Adipocyte (in vitro differentiated cells): ENCODE data around the gene RASSF5.

ENCODE experiments used
- DNase-seq: peaks from one replicate; pipeline ENCODE4 v3.0.0-alpha.2; 2015; ENCODE audit warnings: low read depth
- H3K27me3 ChIP-seq: replicated peaks from 2 replicates; pipeline ENCODE4 v1.7.0; 2013; ENCODE audit warnings: mild to moderate bottlenecking, low read length, moderate library complexity; ENCODE audit not compliant: control insufficient read depth, insufficient read depth
- H3K36me3 ChIP-seq: 2 replicates; pipeline ENCODE4 v1.7.0; 2013; ENCODE audit warnings: low read length, mild to moderate bottlenecking, moderate library complexity; ENCODE audit not compliant: control insufficient read depth, insufficient read depth, severe bottlenecking
- H3K4me1 ChIP-seq: 2 replicates; pipeline ENCODE4 v1.7.0; 2013; ENCODE audit warnings: mild to moderate bottlenecking, low read length, moderate library complexity; ENCODE audit not compliant: control insufficient read depth, insufficient read depth
- H3K4me3 ChIP-seq: 2 replicates; pipeline ENCODE4 v1.7.0; 2013; ENCODE audit warnings: mild to moderate bottlenecking, low read length, moderate library complexity
- H3K9ac ChIP-seq: 2 replicates; pipeline ENCODE4 v1.7.0; 2013; ENCODE audit warnings: mild to moderate bottlenecking, low read length, moderate library complexity
- H3K9me3 ChIP-seq: 2 replicates; pipeline ENCODE4 v1.7.0; 2013; ENCODE audit warnings: mild to moderate bottlenecking, low read length, moderate library complexity; ENCODE audit not compliant: control insufficient read depth

The RASSF5 gene

DNA sequence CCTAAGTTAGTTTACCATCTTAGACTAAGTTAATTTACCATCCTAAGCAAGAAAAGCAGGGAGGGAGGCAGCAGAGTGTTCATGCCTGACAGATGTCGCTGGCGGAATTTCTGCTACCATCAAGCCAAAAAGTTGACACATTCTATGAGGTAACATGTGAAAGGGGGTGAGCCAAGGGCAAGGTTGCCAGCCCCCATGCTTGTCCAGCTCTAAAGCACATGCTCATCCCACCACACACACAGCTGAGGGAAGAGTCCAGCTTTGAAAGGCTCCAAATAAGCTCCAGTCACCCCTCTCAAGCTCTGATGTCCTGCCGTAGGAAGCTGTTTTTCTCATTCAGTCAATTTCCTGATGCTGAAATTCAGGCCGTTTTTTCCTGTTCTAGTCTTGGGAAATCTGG lies 58.7 kb downstream of the RASSF5 start:
- H3K36me3 ChIP-seq = no peaks in the 10 kb centered on the region
- DNase-seq = no peak
- H3K4me3 ChIP-seq = no peak overlapping the region

DNA sequence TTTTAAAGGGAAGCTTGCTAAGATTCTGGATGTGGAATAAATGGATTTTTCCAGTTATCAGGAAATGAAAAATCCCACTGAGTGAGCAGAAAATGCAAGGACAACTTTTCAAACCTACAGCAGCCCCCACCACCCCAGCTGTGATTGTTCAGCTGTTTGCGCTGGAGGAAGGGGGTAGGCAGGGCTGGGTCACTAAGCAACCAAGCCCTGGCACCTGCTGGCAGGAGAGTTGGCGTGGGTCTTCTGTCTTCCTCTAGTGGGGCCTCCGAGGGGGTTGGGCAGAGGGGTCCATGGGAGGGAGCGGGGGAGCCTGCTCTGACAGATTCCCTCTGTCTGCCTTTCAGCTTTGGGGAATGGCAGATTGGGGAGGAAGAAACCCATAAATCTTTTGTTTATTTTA lies 59.7 kb downstream of the RASSF5 start:
- Histone ChIP-seq H3K4me3 (no peak overlapping the region), H3K27me3 (no peaks in the 10 kb centered on the region), H3K36me3 (no peaks in the 10 kb centered on the region), H3K4me1 (no peaks in the 10 kb centered on the region), H3K9ac (no peak overlapping the region), H3K9me3 (no peaks in the 10 kb centered on the region)
- DNase-seq = no peak

More for the DNA sequence above, 58.7 kb downstream of the RASSF5 start:
- Histone ChIP-seq H3K4me1 (no peaks in the 10 kb centered on the region), H3K27me3 (no peaks in the 10 kb centered on the region), H3K9me3 (no peaks in the 10 kb centered on the region), H3K9ac (no peak overlapping the region)

DNA sequence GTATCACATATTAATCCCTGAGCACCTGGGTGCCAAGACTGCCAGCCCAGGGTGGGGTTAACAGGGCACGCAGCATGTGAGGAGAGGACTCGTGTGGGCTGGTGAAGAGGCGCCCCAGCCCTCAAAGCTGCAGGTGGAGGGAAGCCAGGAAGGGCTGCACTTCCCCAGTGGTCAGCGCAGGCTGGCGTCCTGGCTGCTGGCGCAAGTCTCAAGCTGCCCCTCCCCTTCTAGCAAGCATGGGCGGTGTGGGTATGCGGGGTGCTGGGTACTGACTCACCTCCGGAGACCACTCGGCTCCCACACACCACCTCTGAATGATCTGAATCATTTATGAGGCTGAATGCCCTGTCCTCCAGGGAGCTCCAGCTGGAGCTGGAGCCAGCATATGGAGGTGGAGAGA lies 60.9 kb downstream of the RASSF5 start:
- H3K36me3 ChIP-seq = no peaks in the 10 kb centered on the region
- no peak for DNase-seq
- no peak overlapping the region for H3K9ac ChIP-seq
- H3K9me3 ChIP-seq = no peaks in the 10 kb centered on the region
- H3K27me3 ChIP-seq = no peaks in the 10 kb centered on the region
- H3K4me3 ChIP-seq = no peak overlapping the region
- no peaks in the 10 kb centered on the region for H3K4me1 ChIP-seq

DNA sequence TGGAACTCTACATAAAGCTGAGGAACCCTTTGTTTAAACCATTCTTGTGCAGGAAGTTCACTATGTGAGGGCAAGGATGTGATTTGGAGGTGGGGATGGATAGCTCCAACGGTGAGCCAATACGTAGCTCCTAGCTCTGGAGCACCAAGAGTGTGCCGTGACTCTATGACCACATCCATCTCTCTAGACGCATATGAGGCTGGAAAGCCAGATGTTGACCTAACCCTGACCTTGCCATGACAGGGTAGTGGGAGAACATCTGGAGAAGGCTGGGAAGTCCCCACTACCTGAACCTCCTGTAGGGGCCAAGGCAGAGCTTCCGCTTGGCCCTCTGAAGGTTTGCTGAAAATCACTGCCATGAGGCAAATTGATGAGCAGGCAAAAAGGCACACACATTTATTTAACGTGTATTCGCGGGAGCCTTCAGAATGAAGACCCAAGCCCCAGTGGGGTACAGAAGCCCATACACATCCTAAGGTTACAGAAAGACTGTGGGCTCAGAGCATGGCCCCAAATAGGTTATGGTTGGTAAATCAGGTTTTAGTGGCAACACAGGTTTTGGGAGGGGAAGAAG lies 61.5 kb downstream of the RASSF5 start:
- Histone ChIP-seq H3K27me3 (no peaks in the 10 kb centered on the region), H3K9me3 (no peaks in the 10 kb centered on the region), H3K36me3 (no peaks in the 10 kb centered on the region), H3K4me3 (no peak overlapping the region), H3K4me1 (no peaks in the 10 kb centered on the region), H3K9ac (no peak overlapping the region)
- DNase-seq = no peak

DNA sequence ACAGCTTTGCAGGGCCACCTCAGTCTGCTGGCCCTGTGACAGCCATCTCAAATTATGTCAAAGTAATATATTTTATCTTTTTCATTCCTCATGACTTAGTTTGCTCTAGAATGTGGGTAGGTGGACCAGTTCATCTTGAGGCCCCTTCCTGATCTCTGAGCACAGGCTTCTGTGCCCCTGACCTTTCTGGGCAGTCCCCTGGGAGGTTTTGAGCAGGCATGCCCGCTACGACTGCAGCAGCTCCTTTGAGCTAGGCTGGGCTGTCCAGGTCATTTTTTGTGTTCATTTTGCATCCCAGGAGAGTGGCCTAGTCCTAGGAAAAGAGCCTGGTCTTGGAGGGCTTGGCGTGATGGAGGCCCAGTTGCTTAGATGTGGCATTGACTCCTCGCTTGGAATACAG lies 62.2 kb downstream of the RASSF5 start:
- Histone ChIP-seq H3K9me3 (no peaks in the 10 kb centered on the region), H3K4me1 (no peaks in the 10 kb centered on the region), H3K36me3 (no peaks in the 10 kb centered on the region), H3K27me3 (no peaks in the 10 kb centered on the region), H3K4me3 (no peak overlapping the region), H3K9ac (no peak overlapping the region)
- no peak for DNase-seq

DNA sequence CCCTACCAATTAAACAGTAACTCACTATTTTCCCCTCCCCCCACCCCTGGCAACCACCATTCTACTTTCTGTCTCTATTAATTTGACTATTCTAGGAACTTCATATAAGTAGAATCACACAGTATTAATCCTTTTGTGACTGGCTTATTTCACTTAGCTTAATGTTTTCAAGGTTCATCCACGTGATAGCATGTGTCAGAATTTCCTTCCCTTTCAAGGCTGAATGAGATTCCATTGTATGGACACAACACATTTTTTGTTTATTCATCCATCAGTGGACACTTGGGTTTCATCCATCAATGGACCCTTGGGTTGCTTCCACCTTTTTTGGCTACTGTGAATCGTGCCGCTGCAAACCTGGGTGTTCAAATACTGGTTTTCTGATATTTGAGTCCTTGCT lies 63.2 kb downstream of the RASSF5 start:
- DNase-seq = no peak
- Histone ChIP-seq H3K9ac (no peak overlapping the region), H3K9me3 (no peaks in the 10 kb centered on the region), H3K4me1 (peaks cover 7% of the 10 kb centered on the region), H3K27me3 (no peaks in the 10 kb centered on the region), H3K36me3 (no peaks in the 10 kb centered on the region), H3K4me3 (no peak overlapping the region)

DNA sequence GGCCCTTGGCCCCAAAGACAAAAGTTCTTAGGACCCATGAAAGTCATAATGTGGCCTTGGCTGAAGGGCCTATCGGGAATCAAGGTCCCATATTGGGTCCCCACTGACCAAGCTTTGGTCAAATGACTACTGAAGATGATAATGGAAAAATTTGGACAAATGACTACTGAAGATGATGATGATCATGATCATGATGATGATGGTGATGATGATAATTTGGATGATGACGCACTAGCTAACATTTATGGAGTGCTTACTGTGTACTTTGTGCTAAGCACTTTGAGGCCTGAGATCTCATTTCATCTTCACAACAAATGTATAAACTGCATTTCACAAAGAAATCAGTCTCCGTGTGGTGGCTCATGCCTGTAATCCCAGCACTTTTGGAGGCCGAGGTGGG lies 65.5 kb downstream of the RASSF5 start:
- H3K4me3 ChIP-seq = no peak overlapping the region
- DNase-seq = no peak
- no peaks in the 10 kb centered on the region for H3K9me3 ChIP-seq
- peaks cover 27% of the 10 kb centered on the region for H3K4me1 ChIP-seq
- H3K9ac ChIP-seq = no peak overlapping the region
- H3K27me3 ChIP-seq = no peaks in the 10 kb centered on the region
- no peaks in the 10 kb centered on the region for H3K36me3 ChIP-seq

DNA sequence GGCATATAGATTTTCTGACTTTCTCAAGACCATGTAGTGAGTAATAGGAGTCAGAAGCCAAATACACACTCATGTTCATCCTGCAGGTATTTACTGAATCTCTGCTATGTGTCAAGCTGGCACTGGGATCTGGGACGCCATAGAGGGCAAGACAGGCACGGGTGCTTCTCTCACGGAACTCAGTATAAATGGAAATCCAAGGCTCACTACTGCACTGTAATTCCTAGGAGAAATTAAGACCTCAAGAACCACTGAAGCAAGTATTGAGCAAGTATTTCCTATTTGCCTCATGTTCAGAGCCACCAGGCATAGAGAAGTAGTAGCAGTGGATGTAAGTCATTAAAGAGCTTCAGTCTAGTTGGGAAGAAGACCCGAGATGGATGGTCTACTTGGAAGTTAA lies 66.0 kb downstream of the RASSF5 start:
- DNase-seq = no peak
- H3K36me3 ChIP-seq = no peaks in the 10 kb centered on the region
- H3K9me3 ChIP-seq = no peaks in the 10 kb centered on the region
- no peak overlapping the region for H3K9ac ChIP-seq
- no peak overlapping the region for H3K4me3 ChIP-seq
- H3K27me3 ChIP-seq = no peaks in the 10 kb centered on the region
- peaks cover 27% of the 10 kb centered on the region for H3K4me1 ChIP-seq

DNA sequence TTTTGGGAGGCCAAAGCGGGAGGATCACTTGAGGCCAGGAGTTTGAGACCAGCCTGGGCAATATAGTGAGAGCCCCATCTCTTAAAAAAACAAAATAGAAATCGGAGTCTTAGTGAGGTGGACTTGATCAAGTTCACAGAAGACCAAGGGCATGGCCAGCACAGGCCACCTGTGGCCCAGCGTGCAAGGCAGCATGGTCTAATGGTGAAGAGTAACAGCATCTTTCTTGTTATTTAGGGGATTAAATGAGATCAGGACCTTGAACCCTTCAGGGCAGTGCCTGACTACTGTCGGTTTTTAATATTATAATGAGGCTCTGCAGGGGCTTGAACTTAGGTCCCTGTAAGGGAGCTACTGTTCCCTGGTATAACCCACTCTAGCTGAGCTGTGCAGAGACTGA lies 66.4 kb downstream of the RASSF5 start:
- Histone ChIP-seq H3K9ac (no peak overlapping the region), H3K4me1 (peaks cover 27% of the 10 kb centered on the region), H3K4me3 (no peak overlapping the region), H3K27me3 (no peaks in the 10 kb centered on the region), H3K36me3 (no peaks in the 10 kb centered on the region), H3K9me3 (no peaks in the 10 kb centered on the region)
- DNase-seq = no peak

DNA sequence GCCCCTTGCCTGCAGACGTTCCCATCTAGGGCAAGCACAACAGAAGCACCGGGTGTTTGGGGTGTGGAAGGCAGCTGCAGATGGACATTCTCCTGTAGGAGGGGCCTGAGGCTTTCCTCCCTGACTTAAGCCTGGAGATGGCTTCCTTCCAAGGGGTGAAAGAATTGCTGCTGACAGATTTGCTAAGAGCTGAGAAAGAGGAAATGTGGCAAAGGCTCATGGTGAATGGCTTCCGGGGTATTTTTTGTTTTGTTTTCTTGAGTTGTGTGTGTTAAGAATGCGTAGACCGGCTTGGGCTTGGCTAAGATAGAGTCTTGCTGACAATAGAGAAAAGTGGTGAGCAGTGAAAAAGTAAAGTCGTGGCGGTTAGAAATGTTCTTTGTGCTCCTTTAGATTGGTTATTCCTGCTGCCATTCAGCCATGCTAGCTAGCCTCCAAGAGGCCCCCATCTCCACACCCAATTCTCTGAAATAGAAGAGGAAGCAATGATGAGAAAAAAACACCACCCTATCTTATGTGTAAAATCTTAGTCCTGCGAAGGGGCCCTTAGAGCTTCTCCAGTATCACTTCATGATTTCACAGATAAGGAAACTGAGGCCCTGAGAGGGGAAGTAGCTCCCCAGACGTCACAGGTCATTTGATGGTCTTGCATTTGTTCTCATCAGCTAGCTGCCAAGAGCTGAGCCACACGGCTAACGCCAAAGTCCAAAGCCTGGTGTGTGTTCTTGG lies 68.0 kb downstream of the RASSF5 start:
- Histone ChIP-seq H3K4me3 (no peak overlapping the region), H3K9ac (no peak overlapping the region), H3K4me1 (peaks cover 34% of the 10 kb centered on the region), H3K27me3 (no peaks in the 10 kb centered on the region), H3K9me3 (no peaks in the 10 kb centered on the region), H3K36me3 (no peaks in the 10 kb centered on the region)
- DNase-seq = peak; percentile 81

DNA sequence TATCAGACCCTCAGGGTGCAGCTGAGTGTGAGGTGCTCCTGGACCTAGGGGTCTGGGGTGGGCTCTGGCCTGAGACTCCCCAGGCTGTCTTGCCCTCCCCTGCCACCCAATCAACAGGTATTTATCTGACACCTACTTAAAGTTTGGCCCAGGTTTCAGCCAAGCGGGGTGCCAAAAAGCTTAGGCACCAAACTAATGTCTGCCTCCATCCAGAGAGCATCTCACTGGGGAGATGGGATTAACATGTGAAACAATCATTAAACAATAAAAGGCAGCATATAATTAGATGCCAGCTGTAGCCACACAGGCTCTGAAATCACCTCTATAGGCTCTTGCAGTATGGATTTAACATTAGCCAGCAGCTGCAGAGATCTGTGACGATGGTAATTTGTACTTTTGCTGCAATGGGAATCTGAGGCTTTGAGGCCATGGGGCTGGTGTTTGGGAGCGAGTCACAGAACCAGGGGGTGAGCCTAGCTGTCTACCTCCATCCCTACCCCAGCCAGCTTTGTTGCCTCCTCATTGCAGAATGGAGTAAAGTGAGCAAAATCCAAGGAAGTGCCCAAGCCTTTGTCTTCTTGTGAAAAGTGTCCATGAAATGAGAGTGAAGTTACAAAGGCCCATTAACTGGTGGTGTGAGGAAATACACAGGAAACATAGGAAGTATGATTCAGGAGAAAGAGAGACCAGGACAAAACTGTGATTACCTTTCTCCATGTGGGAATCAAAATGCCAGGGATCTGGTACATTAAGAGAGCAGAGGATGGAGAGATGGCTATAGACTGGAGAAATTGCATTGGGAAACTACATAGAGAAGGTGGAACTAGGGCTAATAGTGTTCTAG lies 68.8 kb downstream of the RASSF5 start:
- peaks cover 34% of the 10 kb centered on the region for H3K4me1 ChIP-seq
- H3K9me3 ChIP-seq = no peaks in the 10 kb centered on the region
- H3K36me3 ChIP-seq = no peaks in the 10 kb centered on the region
- H3K4me3 ChIP-seq = no peak overlapping the region
- H3K27me3 ChIP-seq = no peaks in the 10 kb centered on the region
- no peak overlapping the region for H3K9ac ChIP-seq
- no peak for DNase-seq
